HG03103 (cell line): ENCODE results near the gene F8.
"Not testable (repeated sequence)": the region's sequence is repeated elsewhere in the genome, so short reads cannot be mapped to it uniquely, and the experiment has no call there.

Source experiments
- ATAC-seq: cut with Tn5 transposase; IDR thresholded peaks from one replicate; pipeline ENCODE4 v1.9.1; 2021; ENCODE audit warnings: low read depth; ENCODE audit not compliant: unreplicated experiment

F8 gene

DNA sequence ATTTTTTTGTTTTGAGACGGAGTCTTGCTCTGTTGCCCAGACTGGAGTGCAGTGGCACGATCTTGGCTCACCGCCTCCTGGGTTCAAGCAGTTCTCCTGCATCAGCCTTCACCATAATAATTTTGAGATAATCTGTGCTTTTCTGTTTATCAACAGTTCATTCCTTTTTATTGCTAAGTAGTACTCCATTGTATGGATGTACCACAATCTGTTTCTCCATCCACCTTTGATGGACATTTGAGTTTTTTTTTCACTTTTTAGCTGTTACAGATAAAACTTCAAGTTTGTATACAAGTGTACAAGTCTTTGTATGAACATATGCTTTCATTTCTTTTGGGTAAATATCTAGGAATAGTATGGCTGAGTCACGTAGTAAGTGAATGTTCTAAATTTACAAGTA lies 13.2 kb upstream of the F8 start:
- ATAC-seq: no peak

DNA sequence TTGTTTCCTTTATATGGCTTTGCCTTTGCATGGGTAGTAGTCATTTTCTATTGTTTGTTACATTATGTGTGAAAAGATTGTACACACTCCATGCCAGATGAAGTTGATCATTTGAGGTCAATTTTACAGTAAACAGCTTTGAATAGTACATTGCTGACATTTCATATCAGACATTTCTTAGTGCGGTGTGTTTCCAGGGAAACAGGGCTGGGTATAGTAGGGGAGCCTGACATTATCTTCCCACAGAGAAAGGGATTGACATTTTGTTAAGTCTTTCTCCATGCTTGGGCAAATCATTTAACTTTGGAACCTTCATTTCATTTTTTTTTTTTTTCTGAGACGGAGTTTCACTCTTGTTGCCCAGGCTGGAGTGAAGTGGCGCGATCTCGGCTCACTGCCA lies 9.1 kb upstream of the F8 start:
- no peak for ATAC-seq

DNA sequence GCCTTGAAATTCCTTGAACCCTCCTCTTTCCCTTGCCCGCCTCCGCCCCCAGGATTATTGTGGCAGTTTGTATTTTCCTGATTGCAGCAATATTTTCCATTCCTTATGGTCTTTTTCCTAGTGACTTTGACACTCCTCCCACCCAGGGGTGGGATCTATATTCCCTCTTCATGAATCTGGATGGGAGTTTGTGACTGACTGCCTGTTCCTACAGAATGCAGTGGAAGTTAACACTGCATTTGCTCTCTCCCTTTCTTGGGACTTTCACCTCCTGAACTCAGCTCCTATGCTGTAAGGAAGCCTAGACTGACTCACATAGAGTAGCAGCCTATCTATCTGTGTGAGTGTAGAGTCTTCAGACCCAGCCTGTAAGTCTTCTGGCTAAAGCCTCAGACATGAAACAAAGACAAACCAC lies 6.4 kb upstream of the F8 start:
- ATAC-seq: no peak

- no peak for ATAC-seq
Observed at GRCh38 chrX:155028129-155028528, 5.6 kb upstream of the F8 start.

DNA sequence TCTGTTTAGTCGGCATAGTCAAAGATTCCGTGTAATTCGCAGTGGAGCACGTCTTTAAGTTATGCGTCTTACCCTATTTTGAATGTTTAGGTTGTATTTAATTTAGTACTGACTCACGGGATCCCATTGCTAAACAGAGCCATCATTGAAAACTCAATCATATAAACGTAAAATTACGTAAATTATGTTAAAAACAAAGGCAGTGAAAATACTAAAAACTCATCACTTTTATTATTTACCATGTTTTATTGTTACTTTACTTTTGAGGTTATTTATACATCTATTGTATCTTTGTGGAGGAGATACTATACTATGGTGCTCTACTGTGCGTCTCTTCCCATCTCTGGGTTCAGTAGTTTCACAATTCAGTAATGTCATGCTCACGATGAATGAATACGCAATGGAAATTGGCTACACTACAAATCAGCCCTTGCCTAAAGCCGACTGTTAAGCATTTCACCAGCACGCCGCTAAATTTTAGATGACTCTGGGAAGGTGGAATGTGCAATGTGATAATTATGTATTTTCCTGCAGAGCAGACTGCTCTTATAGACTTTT lies 5.1 kb upstream of the F8 start:
- no peak for ATAC-seq

DNA sequence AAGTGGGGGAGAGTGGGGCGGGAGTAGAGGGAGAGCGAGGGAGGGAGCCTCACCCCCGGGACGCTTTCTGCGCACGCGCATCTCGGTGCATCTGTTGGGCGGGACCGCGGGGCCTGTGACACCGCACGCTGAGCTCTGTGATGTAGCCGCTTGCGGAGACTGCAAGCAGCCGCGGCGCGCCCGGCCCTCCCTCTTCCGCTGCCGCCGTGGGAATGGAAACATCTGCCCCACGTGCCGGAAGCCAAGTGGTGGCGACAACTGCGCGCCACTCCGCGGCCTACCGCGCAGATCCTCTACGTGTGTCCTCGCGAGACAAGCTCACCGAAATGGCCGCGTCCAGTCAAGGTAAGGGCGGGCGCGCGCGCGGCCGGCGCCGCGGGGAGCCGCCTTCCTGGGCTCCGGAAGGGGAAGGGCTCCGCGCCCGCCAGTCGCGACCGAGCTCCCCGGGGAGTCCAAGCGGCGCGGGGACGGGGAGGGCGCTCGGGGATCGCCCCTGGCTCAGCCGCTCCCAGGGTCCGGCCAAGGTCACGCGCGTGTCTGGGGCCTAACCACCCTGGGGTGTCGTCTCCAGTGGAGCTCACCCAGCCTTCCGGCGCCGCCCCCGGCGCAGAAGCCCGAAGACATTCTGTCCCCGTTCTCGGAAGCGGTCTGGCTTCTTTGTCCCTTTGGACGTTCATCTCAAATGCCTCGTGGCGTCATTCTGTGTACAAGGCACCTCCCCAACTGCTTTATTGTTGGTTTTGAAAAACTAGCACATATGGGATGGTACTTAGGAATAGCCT lies 4.4 kb upstream of the F8 start, which contains the start of gene FUNDC2:
Gene FUNDC2, plus strand, starts transcription at position 118 of the 782 bp plus-strand sequence. Its CDS starts 95 bp downstream, at position 213.
- ATAC-seq: peak; percentile 89

- ATAC-seq: no peak
Observed at GRCh38 chrX:155026420-155026726, 3.9 kb upstream of the F8 start.

GRCh38 chrX:155023907-155024833 lies 1.6 kb upstream of the F8 start:
- no peak for ATAC-seq

- ATAC-seq: no peak
Observed at GRCh38 chrX:155020591-155020990, 1.9 kb downstream of the F8 start.

DNA sequence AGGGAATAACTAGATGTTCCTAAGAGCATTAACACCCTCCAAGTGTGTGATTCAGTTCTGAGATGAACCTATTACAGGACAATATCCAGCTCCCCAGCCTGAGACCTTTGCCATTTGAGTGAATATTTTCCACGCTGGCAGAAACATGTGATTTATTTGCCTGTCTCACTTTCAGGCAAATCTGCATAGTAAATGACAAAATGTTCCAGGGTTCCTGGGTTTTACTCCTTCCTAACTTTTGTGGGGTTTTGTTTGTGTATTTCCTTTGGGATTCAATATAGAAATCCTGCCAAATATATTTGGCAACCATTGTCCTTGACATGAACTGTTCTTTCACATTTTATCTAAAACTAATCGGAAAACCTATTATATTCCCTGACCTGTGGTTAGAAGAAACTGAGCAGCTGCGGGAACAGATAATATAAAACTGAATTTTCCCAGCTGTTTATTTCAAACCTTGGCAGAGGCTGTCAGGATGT lies 12.5 kb downstream of the F8 start:
- no peak for ATAC-seq

DNA sequence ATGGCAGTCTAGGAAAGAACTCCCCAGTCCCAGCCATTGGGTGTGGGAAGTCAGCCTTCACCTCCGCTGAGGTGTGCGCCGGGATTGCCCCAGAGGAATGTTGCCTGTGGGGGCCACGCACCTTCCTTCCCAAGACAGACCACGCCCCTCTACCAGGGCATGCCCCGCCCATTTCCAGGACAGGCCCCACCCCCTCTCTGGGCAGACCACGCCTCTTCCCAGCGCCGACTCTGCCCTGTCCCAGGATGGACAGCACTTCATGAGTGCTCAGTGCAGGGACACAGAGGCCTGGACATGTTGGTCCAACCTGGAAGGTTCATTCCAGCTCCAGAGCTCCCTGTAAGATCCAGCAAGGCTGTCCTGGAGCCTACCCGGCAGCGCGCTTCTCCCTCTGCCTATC lies 13.9 kb downstream of the F8 start:
- ATAC-seq: not testable (repeated sequence)

DNA sequence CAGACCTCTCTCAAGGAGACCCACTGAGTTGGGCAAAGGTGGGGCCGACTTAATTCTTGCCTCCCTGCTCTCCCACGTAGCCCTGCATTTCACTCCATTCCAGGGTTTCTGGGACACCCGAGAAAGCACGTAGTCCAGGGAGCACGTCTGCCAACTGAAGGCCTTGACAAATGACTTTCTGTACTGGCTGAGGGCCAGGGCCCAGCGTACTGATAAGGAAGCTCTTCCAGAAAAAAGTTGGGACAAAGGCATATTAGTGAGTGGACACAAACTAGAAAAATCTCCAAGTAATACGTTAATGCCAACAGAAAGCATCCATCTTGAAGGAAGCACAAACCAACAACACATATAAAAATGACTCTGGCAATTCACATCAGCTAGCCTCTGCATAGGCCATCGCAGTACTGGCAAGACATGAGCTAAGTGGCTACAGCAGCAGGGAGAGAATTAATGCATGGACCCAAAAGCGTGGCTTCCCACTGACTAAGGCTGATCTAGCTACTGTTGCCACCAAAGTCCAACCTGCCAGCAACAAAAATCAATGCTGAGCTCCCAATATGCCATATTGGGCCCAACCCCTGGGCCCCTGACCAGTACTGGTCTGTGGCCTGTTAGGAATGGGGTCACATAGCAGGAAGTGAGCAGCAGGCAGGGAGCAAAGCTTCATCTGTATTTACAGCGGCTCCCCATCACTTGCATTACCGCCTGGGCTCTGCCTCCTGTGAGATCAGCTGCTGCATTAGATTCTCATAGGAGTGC lies 15.4 kb downstream of the F8 start:
- ATAC-seq: not testable (repeated sequence)

- not testable (repeated sequence) for ATAC-seq
Observed at GRCh38 chrX:155006379-155006778, 16.1 kb downstream of the F8 start.

DNA sequence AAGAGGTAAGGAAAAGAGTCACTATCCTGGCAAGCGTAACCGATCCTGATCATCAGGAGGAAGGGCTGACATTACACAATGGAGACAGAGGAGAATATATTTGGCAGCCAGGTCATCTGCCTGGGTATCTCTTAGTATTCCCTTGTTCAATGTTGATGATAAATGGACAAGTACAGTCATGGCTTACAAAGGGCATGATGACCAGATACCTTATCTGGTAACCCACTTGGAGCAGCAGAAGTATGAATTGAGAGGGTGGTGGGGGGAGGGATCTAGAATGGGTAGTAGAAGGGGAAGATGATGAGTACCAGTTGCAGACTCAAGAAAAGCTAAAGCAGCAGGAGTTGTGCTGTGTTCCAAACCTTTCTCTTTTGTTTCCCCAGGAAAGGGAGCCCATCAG lies 17.3 kb downstream of the F8 start:
- ATAC-seq: no peak

DNA sequence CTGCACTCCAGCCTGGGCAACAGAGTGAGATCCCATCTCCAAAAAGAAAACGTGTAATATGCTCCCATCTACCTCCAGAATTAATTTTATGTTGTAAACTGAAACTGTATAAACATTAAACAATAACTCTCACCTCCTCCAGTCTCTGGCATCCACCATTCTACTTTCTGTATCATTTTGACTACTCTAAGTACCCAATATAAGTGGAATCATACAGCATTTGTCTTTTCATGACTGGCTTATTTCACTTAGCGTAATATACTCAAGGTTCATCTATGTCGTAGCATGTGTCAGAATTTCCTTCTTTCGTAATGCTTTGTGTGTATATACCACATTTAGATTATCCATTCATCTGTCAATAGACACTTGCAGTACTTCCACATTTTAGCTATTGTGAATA lies 20.6 kb downstream of the F8 start:
- ATAC-seq: no peak

DNA sequence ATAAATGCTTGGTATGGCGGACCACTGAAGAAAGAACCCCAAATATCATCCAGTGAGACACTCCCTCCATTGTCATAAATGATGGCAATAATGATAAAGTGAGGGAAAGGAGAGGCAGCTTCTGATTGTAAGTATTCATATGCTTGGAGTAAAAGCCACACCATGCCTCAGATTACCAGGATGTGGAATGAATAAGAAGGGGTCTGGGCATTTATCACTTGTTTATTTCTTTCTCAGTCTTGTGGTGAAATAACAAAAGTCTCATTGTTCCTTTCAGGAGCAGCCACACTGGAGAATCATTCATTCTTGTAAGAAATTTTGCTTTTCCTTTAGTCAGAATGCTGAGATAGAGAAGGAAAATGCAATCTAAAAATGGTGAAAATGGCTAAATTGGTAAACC lies 21.7 kb downstream of the F8 start:
- ATAC-seq: no peak

DNA sequence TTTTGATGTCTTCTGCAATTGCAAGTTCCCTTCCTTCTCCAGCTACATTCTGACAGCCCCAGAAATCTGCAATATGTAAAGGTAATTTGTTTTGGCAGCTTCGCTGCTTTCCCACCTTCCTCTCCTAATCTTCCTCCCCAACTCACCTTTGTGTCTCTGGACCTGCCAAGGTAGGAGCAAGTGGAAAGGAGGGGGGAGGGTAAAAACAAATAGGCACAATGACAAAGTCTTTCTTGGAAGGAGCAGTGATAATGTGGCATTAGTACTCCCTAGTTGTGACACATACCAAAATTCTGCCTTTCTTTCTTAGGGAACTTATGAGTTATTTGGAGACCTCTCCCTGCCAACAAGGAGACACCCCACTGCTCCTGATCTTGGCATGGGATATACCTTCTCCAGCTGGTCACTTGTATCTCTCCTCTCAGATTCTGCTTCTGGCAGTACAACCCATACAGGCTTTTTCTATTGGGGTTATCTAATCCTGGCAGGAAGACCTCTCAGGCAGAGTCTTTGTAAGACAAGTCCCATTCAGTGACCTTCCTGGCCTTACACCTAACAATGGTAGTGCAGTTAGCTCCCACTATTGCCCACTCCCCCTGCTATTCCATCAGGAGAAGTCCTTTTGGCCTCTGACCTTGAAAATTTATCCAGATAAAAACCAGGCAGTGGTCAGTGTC lies 24.2 kb downstream of the F8 start:
- ATAC-seq: no peak

GRCh38 chrX:154991476-154991875 lies 31.0 kb downstream of the F8 start:
- no peak for ATAC-seq

GRCh38 chrX:154991039-154991438 lies 31.5 kb downstream of the F8 start:
- no peak for ATAC-seq

GRCh38 chrX:154990496-154990895 lies 32.0 kb downstream of the F8 start:
- no peak for ATAC-seq
